Left ventricle myocardium inferior (tissue), 1 donor: ENCODE data around the gene SIGLEC15. TPM values are rescaled to one million over a fixed set of nuclear protein-coding genes. Genes with fewer than 3 reads are reported as not detected.
A peak's percentile ranks its signal among the peaks of the same experiment; 100 is the strongest.
"Not testable (repeated sequence)": the region's sequence is repeated elsewhere in the genome, so short reads cannot be mapped to it uniquely, and the experiment has no call there.

Experiments used
- DNase-seq: peaks from one replicate; pipeline ENCODE4 v3.0.0-alpha.2; 2020
- H3K27ac ChIP-seq: fragments of 200-600 bp; replicated peaks from 2 replicates; pipeline ENCODE4 v1.8.0; 2021
- H3K27me3 ChIP-seq: fragments of 200-600 bp; 2 replicates; pipeline ENCODE4 v1.8.0; 2021; ENCODE audit warnings: low read depth
- H3K36me3 ChIP-seq: fragments of 200-600 bp; 2 replicates; pipeline ENCODE4 v1.8.0; 2021
- H3K4me1 ChIP-seq: fragments of 200-600 bp; 2 replicates; pipeline ENCODE4 v1.8.0; 2021
- H3K4me3 ChIP-seq: fragments of 200-600 bp; 2 replicates; pipeline ENCODE4 v1.8.0; 2021; ENCODE audit warnings: mild to moderate bottlenecking, moderate library complexity
- H3K9me3 ChIP-seq: fragments of 200-600 bp; replicated peaks from 2 replicates; pipeline ENCODE4 v1.8.0; 2021
- intact Hi-C: fragments of 100-400 bp; cut with micrococcal nuclease; formaldehyde crosslinking; loops from one replicate; pipeline ENCODE4 v1.11.0; 2022
- total RNA-seq: library from RNA; stranded (reverse); fragmentation: NEBNext Ultra II Directional; extraction: Animal tissue kit (Norgen Biotek cat#: 25700); gene quantifications from one replicate; pipeline ENCODE4 v1.2.1, GENCODE V29; 2021
- TF ChIP-seq, protein P1 (sequence below): fragments of 200-600 bp; IDR thresholded peaks from 2 replicates; pipeline ENCODE4 v1.8.0; 2021; ENCODE audit warnings: antibody characterized with exemption, mild to moderate bottlenecking, borderline replicate concordance
- donor health status: DM: no; HTN: yes; CAD: no; lungs with severe emphysema.

Gene SIGLEC15
- total RNA-seq, 1 donor from 2014 or later: 0.19 TPM

DNA sequence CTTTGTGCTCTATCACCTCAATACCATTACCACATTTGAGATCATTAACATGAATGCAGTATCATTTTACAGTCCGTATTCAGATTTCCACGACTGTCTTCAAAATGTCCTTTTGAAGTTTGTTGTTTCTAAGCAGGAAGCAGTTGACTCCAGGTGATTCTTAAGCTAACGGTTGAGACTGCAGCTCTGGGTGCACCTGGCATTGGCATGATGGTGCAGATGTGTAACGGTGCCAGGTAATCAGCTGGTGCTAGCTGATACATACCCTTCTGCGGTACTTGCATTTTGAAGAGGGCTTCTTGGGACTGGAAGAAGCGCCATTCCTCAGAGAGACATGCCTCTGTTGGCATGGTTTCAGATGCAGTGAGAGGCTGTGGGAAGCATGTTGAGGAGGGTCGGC, 19.5 kb downstream of the SIGLEC15 start:
- H3K4me3 ChIP-seq: no peak overlapping the region
- H3K36me3 ChIP-seq: peaks cover 9% of the 10 kb centered on the region
- intact Hi-C loops: no loop called here
- TF ChIP-seq, protein P1, sequence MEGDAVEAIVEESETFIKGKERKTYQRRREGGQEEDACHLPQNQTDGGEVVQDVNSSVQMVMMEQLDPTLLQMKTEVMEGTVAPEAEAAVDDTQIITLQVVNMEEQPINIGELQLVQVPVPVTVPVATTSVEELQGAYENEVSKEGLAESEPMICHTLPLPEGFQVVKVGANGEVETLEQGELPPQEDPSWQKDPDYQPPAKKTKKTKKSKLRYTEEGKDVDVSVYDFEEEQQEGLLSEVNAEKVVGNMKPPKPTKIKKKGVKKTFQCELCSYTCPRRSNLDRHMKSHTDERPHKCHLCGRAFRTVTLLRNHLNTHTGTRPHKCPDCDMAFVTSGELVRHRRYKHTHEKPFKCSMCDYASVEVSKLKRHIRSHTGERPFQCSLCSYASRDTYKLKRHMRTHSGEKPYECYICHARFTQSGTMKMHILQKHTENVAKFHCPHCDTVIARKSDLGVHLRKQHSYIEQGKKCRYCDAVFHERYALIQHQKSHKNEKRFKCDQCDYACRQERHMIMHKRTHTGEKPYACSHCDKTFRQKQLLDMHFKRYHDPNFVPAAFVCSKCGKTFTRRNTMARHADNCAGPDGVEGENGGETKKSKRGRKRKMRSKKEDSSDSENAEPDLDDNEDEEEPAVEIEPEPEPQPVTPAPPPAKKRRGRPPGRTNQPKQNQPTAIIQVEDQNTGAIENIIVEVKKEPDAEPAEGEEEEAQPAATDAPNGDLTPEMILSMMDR: no peak
- H3K27me3 ChIP-seq: no peaks in the 10 kb centered on the region
- no peak overlapping the region for H3K27ac ChIP-seq
- H3K9me3 ChIP-seq: no peaks in the 10 kb centered on the region
- no peaks in the 10 kb centered on the region for H3K4me1 ChIP-seq
- DNase-seq: no peak

DNA sequence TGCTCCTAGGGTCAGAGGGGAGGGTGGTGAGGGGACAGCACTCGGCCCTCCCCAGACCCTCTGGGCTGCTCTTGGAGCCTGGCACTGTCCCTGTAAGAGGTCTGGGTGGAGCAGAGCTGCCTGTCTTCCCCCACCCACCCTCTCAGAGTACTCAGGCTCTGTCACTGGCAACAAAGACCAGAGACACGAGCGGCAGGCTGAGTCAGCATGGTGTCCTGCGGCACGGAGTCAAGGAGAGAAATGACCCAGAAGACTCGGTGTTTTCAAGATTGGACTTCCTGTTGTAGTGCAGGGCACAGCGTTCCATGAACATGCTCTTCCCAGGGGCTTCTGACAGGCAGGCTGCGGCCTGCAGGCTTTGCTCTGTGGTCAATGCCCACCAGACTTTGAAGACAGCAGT, 19.9 kb downstream of the SIGLEC15 start:
- no peaks in the 10 kb centered on the region for H3K9me3 ChIP-seq
- H3K27me3 ChIP-seq: no peaks in the 10 kb centered on the region
- intact Hi-C loops: no loop called here
- no peak overlapping the region for H3K4me3 ChIP-seq
- H3K4me1 ChIP-seq: no peaks in the 10 kb centered on the region
- no peak overlapping the region for H3K27ac ChIP-seq
- TF ChIP-seq, protein P1: no peak
- no peak for DNase-seq
- peaks cover 14% of the 10 kb centered on the region for H3K36me3 ChIP-seq

DNA sequence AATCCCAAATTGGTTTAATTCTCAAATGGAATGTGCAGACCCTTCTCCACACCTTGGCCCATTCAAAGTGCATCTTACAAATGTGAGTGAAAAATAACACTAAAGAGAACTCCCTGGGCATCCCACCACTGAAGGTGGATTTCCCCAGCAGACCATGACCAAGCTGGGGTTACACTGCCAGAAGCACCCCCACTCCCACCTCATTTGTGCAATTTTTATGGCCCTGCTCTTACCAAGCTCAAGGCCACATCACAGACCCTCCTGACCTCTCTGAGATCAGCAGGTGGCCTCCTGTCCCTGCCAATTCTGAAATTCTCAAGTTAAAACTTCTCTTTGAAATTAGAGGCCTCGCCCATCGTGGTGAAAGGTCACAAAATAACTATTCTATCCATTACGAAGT, 21.6 kb downstream of the SIGLEC15 start:
- peaks cover 19% of the 10 kb centered on the region for H3K36me3 ChIP-seq
- intact Hi-C loops: no loop called here
- no peaks in the 10 kb centered on the region for H3K27me3 ChIP-seq

DNA sequence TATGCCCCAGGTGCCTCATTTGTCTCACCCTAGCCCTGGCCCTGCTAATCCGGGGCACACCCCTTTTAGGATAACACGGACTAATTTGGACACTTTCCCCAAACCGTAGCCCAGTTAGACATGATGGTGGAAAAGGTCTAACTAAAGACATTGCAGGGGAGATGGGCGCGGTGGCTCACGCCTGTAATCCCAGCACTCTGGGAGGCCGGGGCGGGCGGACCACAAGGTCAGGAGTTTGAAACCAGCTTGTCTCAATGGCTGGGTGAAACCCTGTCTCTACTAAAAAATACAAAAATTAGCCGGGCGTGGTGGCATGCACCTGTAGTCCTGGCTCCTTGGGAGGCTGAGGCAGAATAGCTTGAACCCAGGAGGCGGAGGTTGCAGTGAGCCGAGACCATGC, 23.2 kb downstream of the SIGLEC15 start:
- H3K4me3 ChIP-seq, intact Hi-C loops, H3K27me3 ChIP-seq, H3K9me3 ChIP-seq, H3K4me1 ChIP-seq, DNase-seq, H3K27ac ChIP-seq: not testable (repeated sequence)
- peaks cover 34% of the 10 kb centered on the region for H3K36me3 ChIP-seq

More for the DNA sequence above, 21.6 kb downstream of the SIGLEC15 start:
- TF ChIP-seq, protein P1: no peak
- Histone ChIP-seq H3K4me1 (peaks cover 7% of the 10 kb centered on the region), H3K9me3 (no peaks in the 10 kb centered on the region), H3K4me3 (no peak overlapping the region), H3K27ac (no peak overlapping the region)
- no peak for DNase-seq

DNA sequence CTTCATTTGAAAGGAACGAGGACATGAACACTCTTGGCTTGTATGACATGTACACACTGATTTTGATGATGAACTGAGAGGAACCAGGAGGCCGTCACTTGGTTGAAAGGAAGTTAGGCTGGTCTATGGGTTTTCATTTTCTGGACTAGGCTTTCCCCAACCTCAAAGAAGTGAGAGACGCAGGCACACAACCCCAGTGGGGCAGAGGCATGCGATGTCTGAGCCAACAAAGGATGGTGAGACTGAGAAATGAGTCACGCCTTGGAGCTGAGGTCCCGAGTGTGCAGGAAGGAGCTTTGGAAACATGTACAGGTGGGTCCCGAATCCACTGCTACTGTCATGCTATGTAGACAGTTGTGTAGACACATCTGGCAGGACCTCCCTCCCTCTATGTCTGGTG, 24.1 kb downstream of the SIGLEC15 start:
- DNase-seq: no peak
- H3K36me3 ChIP-seq: peaks cover 43% of the 10 kb centered on the region
- H3K4me3 ChIP-seq: no peak overlapping the region
- peaks cover 7% of the 10 kb centered on the region for H3K4me1 ChIP-seq
- intact Hi-C loops: no loop called here
- H3K9me3 ChIP-seq: no peaks in the 10 kb centered on the region
- TF ChIP-seq, protein P1: no peak
- H3K27ac ChIP-seq: no peak overlapping the region
- H3K27me3 ChIP-seq: no peaks in the 10 kb centered on the region

DNA sequence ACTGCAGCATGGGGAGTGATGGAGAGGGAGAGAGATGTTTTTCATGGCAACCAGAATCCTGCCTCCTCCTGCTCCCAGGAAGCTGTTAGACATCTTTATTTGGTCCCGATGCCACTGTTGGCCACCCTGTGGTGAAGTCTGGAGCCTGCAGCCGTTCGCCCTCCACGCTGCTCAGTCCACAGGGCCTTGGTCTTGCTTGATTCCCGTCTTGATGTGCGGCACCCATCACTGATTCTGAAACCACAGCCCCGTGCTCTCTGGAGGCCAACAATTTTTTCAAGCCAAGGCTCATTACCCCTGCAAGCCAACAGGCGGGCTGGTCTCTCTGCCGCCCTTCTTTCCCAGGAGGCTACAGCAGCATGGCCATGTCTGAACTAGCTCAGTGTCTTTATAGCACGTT, 24.5 kb downstream of the SIGLEC15 start:
- H3K27me3 ChIP-seq: no peaks in the 10 kb centered on the region
- peaks cover 7% of the 10 kb centered on the region for H3K4me1 ChIP-seq
- TF ChIP-seq, protein P1: peak; percentile 33
- H3K27ac ChIP-seq: no peak overlapping the region
- no peaks in the 10 kb centered on the region for H3K9me3 ChIP-seq
- H3K36me3 ChIP-seq: peaks cover 48% of the 10 kb centered on the region
- intact Hi-C loops: no loop called here
- no peak for DNase-seq
- no peak overlapping the region for H3K4me3 ChIP-seq
